Esophagus muscularis mucosa (tissue), 3 donors: Measurements from ENCODE around the gene GMPPB.

Source experiments
- POLR2A ChIP-seq: fragments of 450-650 bp; IDR thresholded peaks from one replicate; pipeline ENCODE4 v1.6.1; 2017; ENCODE audit warnings: antibody characterized with exemption, moderate library complexity, mild to moderate bottlenecking, low read depth
- TF ChIP-seq, protein P1 (sequence below), 3 experiments: fragments of 200-600 bp in 2 of 3; fragments of 450-650 bp in 1 of 3; sonication (generic) in 2 of 3; IDR thresholded peaks; one replicate each; pipeline ENCODE4 v1.5.1; 2017 to 2019; ENCODE audit warnings: antibody characterized with exemption in 3 of 3, mild to moderate bottlenecking in 2 of 3, moderate library complexity in 1 of 3

DNA sequence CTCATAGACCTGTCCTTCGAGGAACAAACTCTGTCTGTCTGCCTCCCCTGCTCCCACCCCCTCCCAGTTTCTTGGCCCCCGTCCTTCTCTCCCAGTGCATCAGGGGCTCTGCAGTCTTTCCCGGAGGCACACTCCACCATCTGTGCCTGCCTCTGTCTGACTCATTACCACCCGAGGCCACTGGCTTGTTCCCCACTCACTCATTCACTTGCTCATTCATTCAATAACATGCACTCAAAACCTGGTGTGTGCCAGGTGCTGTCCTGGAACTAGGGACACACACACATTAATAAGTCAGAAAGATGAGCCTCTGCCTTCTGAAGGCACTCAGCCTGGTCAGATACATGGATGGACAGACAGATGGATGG lies 16.7 kb downstream of the GMPPB start:
- TF ChIP-seq, protein P1, sequence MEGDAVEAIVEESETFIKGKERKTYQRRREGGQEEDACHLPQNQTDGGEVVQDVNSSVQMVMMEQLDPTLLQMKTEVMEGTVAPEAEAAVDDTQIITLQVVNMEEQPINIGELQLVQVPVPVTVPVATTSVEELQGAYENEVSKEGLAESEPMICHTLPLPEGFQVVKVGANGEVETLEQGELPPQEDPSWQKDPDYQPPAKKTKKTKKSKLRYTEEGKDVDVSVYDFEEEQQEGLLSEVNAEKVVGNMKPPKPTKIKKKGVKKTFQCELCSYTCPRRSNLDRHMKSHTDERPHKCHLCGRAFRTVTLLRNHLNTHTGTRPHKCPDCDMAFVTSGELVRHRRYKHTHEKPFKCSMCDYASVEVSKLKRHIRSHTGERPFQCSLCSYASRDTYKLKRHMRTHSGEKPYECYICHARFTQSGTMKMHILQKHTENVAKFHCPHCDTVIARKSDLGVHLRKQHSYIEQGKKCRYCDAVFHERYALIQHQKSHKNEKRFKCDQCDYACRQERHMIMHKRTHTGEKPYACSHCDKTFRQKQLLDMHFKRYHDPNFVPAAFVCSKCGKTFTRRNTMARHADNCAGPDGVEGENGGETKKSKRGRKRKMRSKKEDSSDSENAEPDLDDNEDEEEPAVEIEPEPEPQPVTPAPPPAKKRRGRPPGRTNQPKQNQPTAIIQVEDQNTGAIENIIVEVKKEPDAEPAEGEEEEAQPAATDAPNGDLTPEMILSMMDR (IDR thresholded peaks at IDR 0.05): no peak
- TF ChIP-seq POLR2A: no peak
